GM23338 (cell line): ENCODE measurements around the gene HHATL. TPM values are rescaled to one million over a fixed set of nuclear protein-coding genes. Genes with fewer than 3 reads are reported as not detected.

Source experiments
- CTCF ChIP-seq, 2 experiments: fragments of 200-600 bp in 1 of 2; sonication (generic) in 1 of 2; conservative IDR thresholded peaks; 2 replicates each; pipeline versions ENCODE4 v1.5.1 to v1.6.1; 2016 to 2017; ENCODE audit warnings: antibody characterized with exemption in 2 of 2, low read depth in 2 of 2, mild to moderate bottlenecking in 2 of 2, moderate library complexity in 1 of 2
- NANOG ChIP-seq: IDR thresholded peaks from 2 replicates; pipeline ENCODE4 v1.6.1; 2016; ENCODE audit warnings: antibody characterized with exemption, borderline replicate concordance
- ZNF114 ChIP-seq: fragments of 250-450 bp; sonication (Bioruptor Pico); IDR thresholded peaks from 2 replicates; pipeline ENCODE4 v1.5.0; 2020; ENCODE audit warnings: mild to moderate bottlenecking, moderate library complexity
- ZNF331 ChIP-seq: fragments of 250-450 bp; sonication (Bioruptor Pico); IDR thresholded peaks from 2 replicates; pipeline ENCODE4 v1.5.0; 2020; ENCODE audit warnings: low read depth, mild to moderate bottlenecking, moderate library complexity
- polyA plus RNA-seq: library from polyadenylated mRNA; unstranded; fragments of >200 nt; fragmentation: Nextera tagmentation; extraction: Ambion mirVana; gene quantifications from 2 replicates; pipeline ENCODE4 v1.2.1, GENCODE V29; 2016
- total RNA-seq: library from RNA; depleted of rRNA; stranded (reverse); fragments of >200 nt; shearing (Covaris generic); gene quantifications from 2 replicates; pipeline ENCODE4 v1.2.3, GENCODE V29; 2014
- TF ChIP-seq, protein P1 (sequence below): fragments of 250-450 bp; sonication (Bioruptor Pico); IDR thresholded peaks from 2 replicates; pipeline ENCODE4 v1.5.0; 2020; ENCODE audit warnings: mild to moderate bottlenecking, moderate library complexity
- TF ChIP-seq, protein P2 (sequence below): IDR thresholded peaks from one replicate; pipeline ENCODE4 v1.6.1; 2018; ENCODE audit warnings: antibody characterized with exemption; ENCODE audit not compliant: unreplicated experiment

HHATL gene
- total and polyA plus RNA-seq, 2 experiments from 2014 or later: not detected

DNA sequence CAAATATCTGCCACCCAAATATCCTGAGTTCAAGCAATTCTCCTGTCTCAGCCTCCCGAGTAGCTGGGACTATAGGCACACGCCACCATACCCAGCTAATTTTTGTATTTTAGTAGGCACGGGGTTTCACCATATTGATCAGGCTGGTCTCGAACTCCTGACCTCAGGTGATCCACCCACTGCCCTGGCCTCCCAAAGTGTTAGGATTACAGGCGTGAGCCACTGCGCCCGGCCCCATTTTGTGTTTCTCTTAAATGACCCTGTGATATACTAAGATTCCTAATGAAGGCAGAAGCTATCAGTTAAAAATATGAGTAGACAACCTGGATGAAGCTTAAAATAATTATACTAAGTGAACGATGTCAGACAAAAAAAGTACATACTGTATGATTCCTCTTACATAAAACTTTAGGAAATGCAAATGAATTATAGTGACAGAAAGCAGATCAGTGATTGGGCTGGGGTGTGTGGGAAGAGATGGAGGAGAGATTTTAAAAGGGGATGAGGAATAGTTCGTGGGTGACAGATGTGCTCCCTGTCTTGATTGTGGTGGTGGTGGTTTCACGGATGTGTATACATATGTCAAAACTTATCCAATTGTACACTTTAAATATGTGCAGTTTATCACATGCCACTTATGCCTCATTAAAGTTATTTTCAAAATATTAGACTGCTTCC is 21.1 kb downstream of the HHATL start (continued):
- TF ChIP-seq, protein P1, sequence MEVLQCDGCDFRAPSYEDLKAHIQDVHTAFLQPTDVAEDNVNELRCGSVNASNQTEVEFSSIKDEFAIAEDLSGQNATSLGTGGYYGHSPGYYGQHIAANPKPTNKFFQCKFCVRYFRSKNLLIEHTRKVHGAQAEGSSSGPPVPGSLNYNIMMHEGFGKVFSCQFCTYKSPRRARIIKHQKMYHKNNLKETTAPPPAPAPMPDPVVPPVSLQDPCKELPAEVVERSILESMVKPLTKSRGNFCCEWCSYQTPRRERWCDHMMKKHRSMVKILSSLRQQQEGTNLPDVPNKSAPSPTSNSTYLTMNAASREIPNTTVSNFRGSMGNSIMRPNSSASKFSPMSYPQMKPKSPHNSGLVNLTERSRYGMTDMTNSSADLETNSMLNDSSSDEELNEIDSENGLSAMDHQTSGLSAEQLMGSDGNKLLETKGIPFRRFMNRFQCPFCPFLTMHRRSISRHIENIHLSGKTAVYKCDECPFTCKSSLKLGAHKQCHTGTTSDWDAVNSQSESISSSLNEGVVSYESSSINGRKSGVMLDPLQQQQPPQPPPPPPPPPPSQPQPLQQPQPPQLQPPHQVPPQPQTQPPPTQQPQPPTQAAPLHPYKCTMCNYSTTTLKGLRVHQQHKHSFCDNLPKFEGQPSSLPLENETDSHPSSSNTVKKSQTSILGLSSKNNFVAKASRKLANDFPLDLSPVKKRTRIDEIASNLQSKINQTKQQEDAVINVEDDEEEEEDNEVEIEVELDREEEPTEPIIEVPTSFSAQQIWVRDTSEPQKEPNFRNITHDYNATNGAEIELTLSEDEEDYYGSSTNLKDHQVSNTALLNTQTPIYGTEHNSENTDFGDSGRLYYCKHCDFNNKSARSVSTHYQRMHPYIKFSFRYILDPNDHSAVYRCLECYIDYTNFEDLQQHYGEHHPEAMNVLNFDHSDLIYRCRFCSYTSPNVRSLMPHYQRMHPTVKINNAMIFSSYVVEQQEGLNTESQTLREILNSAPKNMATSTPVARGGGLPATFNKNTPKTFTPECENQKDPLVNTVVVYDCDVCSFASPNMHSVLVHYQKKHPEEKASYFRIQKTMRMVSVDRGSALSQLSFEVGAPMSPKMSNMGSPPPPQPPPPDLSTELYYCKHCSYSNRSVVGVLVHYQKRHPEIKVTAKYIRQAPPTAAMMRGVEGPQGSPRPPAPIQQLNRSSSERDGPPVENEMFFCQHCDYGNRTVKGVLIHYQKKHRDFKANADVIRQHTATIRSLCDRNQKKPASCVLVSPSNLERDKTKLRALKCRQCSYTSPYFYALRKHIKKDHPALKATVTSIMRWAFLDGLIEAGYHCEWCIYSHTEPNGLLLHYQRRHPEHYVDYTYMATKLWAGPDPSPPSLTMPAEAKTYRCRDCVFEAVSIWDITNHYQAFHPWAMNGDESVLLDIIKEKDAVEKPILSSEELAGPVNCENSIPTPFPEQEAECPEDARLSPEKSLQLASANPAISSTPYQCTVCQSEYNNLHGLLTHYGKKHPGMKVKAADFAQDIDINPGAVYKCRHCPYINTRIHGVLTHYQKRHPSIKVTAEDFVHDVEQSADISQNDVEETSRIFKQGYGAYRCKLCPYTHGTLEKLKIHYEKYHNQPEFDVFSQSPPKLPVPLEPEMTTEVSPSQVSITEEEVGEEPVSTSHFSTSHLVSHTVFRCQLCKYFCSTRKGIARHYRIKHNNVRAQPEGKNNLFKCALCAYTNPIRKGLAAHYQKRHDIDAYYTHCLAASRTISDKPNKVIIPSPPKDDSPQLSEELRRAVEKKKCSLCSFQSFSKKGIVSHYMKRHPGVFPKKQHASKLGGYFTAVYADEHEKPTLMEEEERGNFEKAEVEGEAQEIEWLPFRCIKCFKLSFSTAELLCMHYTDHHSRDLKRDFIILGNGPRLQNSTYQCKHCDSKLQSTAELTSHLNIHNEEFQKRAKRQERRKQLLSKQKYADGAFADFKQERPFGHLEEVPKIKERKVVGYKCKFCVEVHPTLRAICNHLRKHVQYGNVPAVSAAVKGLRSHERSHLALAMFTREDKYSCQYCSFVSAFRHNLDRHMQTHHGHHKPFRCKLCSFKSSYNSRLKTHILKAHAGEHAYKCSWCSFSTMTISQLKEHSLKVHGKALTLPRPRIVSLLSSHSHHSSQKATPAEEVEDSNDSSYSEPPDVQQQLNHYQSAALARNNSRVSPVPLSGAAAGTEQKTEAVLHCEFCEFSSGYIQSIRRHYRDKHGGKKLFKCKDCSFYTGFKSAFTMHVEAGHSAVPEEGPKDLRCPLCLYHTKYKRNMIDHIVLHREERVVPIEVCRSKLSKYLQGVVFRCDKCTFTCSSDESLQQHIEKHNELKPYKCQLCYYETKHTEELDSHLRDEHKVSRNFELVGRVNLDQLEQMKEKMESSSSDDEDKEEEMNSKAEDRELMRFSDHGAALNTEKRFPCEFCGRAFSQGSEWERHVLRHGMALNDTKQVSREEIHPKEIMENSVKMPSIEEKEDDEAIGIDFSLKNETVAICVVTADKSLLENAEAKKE: no peak
- no peak for TF ChIP-seq ZNF331 (CRISPR knock-in tag)
- no peak for TF ChIP-seq ZNF114 (CRISPR knock-in tag)
- TF ChIP-seq CTCF (conservative IDR thresholded peaks at IDR 0.05; ENCODE audit: low read depth in 2 of 2): no peak
- TF ChIP-seq, protein P2, sequence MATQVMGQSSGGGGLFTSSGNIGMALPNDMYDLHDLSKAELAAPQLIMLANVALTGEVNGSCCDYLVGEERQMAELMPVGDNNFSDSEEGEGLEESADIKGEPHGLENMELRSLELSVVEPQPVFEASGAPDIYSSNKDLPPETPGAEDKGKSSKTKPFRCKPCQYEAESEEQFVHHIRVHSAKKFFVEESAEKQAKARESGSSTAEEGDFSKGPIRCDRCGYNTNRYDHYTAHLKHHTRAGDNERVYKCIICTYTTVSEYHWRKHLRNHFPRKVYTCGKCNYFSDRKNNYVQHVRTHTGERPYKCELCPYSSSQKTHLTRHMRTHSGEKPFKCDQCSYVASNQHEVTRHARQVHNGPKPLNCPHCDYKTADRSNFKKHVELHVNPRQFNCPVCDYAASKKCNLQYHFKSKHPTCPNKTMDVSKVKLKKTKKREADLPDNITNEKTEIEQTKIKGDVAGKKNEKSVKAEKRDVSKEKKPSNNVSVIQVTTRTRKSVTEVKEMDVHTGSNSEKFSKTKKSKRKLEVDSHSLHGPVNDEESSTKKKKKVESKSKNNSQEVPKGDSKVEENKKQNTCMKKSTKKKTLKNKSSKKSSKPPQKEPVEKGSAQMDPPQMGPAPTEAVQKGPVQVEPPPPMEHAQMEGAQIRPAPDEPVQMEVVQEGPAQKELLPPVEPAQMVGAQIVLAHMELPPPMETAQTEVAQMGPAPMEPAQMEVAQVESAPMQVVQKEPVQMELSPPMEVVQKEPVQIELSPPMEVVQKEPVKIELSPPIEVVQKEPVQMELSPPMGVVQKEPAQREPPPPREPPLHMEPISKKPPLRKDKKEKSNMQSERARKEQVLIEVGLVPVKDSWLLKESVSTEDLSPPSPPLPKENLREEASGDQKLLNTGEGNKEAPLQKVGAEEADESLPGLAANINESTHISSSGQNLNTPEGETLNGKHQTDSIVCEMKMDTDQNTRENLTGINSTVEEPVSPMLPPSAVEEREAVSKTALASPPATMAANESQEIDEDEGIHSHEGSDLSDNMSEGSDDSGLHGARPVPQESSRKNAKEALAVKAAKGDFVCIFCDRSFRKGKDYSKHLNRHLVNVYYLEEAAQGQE: no peak
- no peak for TF ChIP-seq NANOG
